Astrocyte (in vitro differentiated cells and primary cell): ENCODE results near the gene HECTD3. TPM values are rescaled to one million over a fixed set of nuclear protein-coding genes. Genes with fewer than 3 reads are reported as not detected.

Experiments used
- DNase-seq: peaks from one replicate; pipeline ENCODE4 v3.0.0-alpha.2; 2010; ENCODE audit warnings: low read depth
- FAIRE-seq: peaks from 2 replicates; lab custom pipeline; 2011; peaks lifted over from hg19 to GRCh38; lab: Jason Lieb, UNC
- H2AFZ ChIP-seq: 2 replicates; pipeline ENCODE4 v1.6.0; 2012; ENCODE audit warnings: low read depth, low read length, inconsistent platforms
- H3K27ac ChIP-seq: 2 replicates; pipeline ENCODE4 v1.5.1; 2011; ENCODE audit warnings: low read depth, low read length, inconsistent platforms
- H3K27me3 ChIP-seq: 2 replicates; pipeline ENCODE4 v1.6.0; 2011; ENCODE audit warnings: low read length, inconsistent platforms; ENCODE audit not compliant: insufficient read depth
- H3K36me3 ChIP-seq: 2 replicates; pipeline ENCODE4 v1.5.1; 2011; ENCODE audit warnings: low read length, inconsistent platforms; ENCODE audit not compliant: insufficient read depth
- H3K4me1 ChIP-seq: 2 replicates; pipeline ENCODE4 v1.5.1; 2011; ENCODE audit warnings: low read length, inconsistent platforms; ENCODE audit not compliant: insufficient read depth
- H3K4me2 ChIP-seq: 2 replicates; pipeline ENCODE4 v1.6.0; 2012; ENCODE audit warnings: low read length, inconsistent platforms
- H3K4me3 ChIP-seq: 2 replicates; pipeline ENCODE4 v1.5.1; 2011; ENCODE audit warnings: low read depth, mild to moderate bottlenecking, low read length, inconsistent platforms; ENCODE audit not compliant: insufficient read depth
- H3K79me2 ChIP-seq: 2 replicates; pipeline ENCODE4 v1.6.0; 2012; ENCODE audit warnings: mild to moderate bottlenecking, low read length, inconsistent platforms; ENCODE audit not compliant: insufficient read depth
- H3K9ac ChIP-seq: 2 replicates; pipeline ENCODE4 v1.6.0; 2012; ENCODE audit warnings: mild to moderate bottlenecking, low read length, inconsistent platforms
- H3K9me3 ChIP-seq: 2 replicates; pipeline ENCODE4 v1.5.1; 2012; ENCODE audit warnings: low read depth, mild to moderate bottlenecking, low read length, inconsistent platforms; ENCODE audit not compliant: insufficient read depth
- H4K20me1 ChIP-seq: 2 replicates; pipeline ENCODE4 v1.6.0; 2012; ENCODE audit warnings: low read length, inconsistent platforms; ENCODE audit not compliant: insufficient read depth
- H3K27ac Mint-ChIP-seq: one replicate; pipeline ENCODE4 v1.8.0; 2021; ENCODE audit warnings: mild to moderate bottlenecking, mixed read lengths; ENCODE audit not compliant: unreplicated experiment
- H3K27me3 Mint-ChIP-seq: one replicate; pipeline ENCODE4 v1.8.0; 2021; ENCODE audit warnings: low read depth, mixed read lengths; ENCODE audit not compliant: unreplicated experiment
- H3K36me3 Mint-ChIP-seq: one replicate; pipeline ENCODE4 v1.8.0; 2021; ENCODE audit warnings: low read depth, mixed read lengths; ENCODE audit not compliant: unreplicated experiment
- H3K4me1 Mint-ChIP-seq: one replicate; pipeline ENCODE4 v1.8.0; 2021; ENCODE audit warnings: low read depth, mixed read lengths; ENCODE audit not compliant: unreplicated experiment
- H3K4me3 Mint-ChIP-seq: one replicate; pipeline ENCODE4 v1.8.0; 2021; ENCODE audit warnings: mild to moderate bottlenecking, moderate library complexity, mixed read lengths; ENCODE audit not compliant: unreplicated experiment
- H3K9me3 Mint-ChIP-seq: one replicate; pipeline ENCODE4 v1.8.0; 2021; ENCODE audit warnings: mild to moderate bottlenecking, mixed read lengths; ENCODE audit not compliant: unreplicated experiment
- CTCF ChIP-seq: IDR thresholded peaks from 2 replicates; pipeline ENCODE4 v1.5.1; 2011; ENCODE audit warnings: low read depth, mild to moderate bottlenecking, inconsistent platforms, low read length, moderate library complexity; ENCODE audit not compliant: insufficient read depth
- EZH2 ChIP-seq: IDR thresholded peaks from 2 replicates; pipeline ENCODE4 v1.6.1; 2012; ENCODE audit warnings: mild to moderate bottlenecking, low read length, inconsistent platforms; ENCODE audit not compliant: insufficient read depth
- total RNA-seq: library from RNA; stranded (reverse); gene quantifications from 2 replicates; pipeline ENCODE4 v1.2.1, GENCODE V29; 2021

HECTD3 gene
- total RNA-seq, 1 donor from 2014 or later = 33.2 TPM

GRCh38 chr1:45044916-45045315, 33.8 kb upstream of the HECTD3 start:
- H3K27me3 Mint-ChIP-seq = no peaks in the 10 kb centered on the region
- H3K4me1 ChIP-seq = no peaks in the 10 kb centered on the region
- H3K27me3 ChIP-seq = no peaks in the 10 kb centered on the region
- H3K4me3 Mint-ChIP-seq = no peak overlapping the region
- DNase-seq = peak; percentile 43
- no peaks in the 10 kb centered on the region for H3K9me3 Mint-ChIP-seq
- no peak overlapping the region for H3K9ac ChIP-seq
- H3K27ac Mint-ChIP-seq = no peak overlapping the region
- no peaks in the 10 kb centered on the region for H3K36me3 ChIP-seq
- no peaks in the 10 kb centered on the region for H4K20me1 ChIP-seq
- H2AFZ ChIP-seq = no peak overlapping the region
- no peak overlapping the region for H3K4me3 ChIP-seq
- no peak for FAIRE-seq
- no peaks in the 10 kb centered on the region for H3K9me3 ChIP-seq
- H3K4me2 ChIP-seq = no peak overlapping the region
- H3K27ac ChIP-seq = no peak overlapping the region
- H3K79me2 ChIP-seq = no peaks in the 10 kb centered on the region
- no peaks in the 10 kb centered on the region for H3K36me3 Mint-ChIP-seq
- TF ChIP-seq EZH2 = no peak
- no peak for TF ChIP-seq CTCF
- no peaks in the 10 kb centered on the region for H3K4me1 Mint-ChIP-seq

DNA sequence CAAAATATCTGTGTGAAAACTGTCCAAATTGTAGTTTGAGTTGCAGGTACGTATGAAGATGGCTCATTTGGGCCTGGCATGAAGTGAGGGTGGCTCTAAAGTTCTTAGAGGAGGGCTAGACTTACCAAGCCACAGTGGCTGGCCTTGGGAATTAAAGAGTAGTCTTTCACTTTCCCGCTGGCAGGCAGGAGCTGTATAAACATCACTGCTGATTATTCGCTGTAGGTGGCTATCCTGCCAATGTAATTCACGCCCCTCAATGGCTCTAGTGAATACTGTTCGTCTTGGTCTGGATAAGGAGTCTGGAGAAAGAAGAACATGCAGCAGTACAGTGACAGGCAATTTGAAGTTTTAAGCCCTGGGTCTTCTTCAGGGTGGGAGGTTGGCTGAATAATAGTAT, 32.0 kb upstream of the HECTD3 start:
- Mint-ChIP-seq H3K9me3 (no peaks in the 10 kb centered on the region), H3K4me3 (no peak overlapping the region), H3K27ac (no peak overlapping the region), H3K4me1 (no peaks in the 10 kb centered on the region), H3K27me3 (no peaks in the 10 kb centered on the region), H3K36me3 (no peaks in the 10 kb centered on the region)
- Histone ChIP-seq H4K20me1 (no peaks in the 10 kb centered on the region), H2AFZ (no peak overlapping the region), H3K9me3 (no peaks in the 10 kb centered on the region), H3K27ac (no peak overlapping the region), H3K36me3 (no peaks in the 10 kb centered on the region), H3K27me3 (no peaks in the 10 kb centered on the region), H3K4me1 (no peaks in the 10 kb centered on the region), H3K4me2 (no peak overlapping the region), H3K9ac (no peak overlapping the region), H3K79me2 (no peaks in the 10 kb centered on the region), H3K4me3 (no peak overlapping the region)
- FAIRE-seq (no peak), DNase-seq (no peak)
- no peak for TF ChIP-seq CTCF
- no peak for TF ChIP-seq EZH2

- Histone ChIP-seq H3K27me3 (no peaks in the 10 kb centered on the region), H3K79me2 (no peaks in the 10 kb centered on the region), H3K9me3 (no peaks in the 10 kb centered on the region), H3K4me3 (no peak overlapping the region), H3K4me1 (no peaks in the 10 kb centered on the region), H3K27ac (no peak overlapping the region), H3K36me3 (no peaks in the 10 kb centered on the region), H4K20me1 (no peaks in the 10 kb centered on the region), H3K4me2 (no peak overlapping the region), H2AFZ (no peak overlapping the region), H3K9ac (no peak overlapping the region)
- TF ChIP-seq CTCF = no peak
- TF ChIP-seq EZH2 = no peak
- Mint-ChIP-seq H3K4me3 (no peak overlapping the region), H3K36me3 (no peaks in the 10 kb centered on the region), H3K27me3 (no peaks in the 10 kb centered on the region), H3K9me3 (no peaks in the 10 kb centered on the region), H3K4me1 (peaks cover 3% of the 10 kb centered on the region), H3K27ac (no peak overlapping the region)
- DNase-seq = no peak
- no peak for FAIRE-seq
These were observed 29.2 kb upstream of the HECTD3 start for GRCh38 chr1:45040297-45040696.
